NK-92 (cell line): ENCODE data around the gene SPON1.
"Not testable (repeated sequence)": the region's sequence is repeated elsewhere in the genome, so short reads cannot be mapped to it uniquely, and the experiment has no call there.

Source experiments
- DNase-seq: peaks from one replicate; lab custom pipeline; 2025; ENCODE audit not compliant: unreplicated experiment; lab: John Stamatoyannopoulos, UW

The SPON1 gene

DNA sequence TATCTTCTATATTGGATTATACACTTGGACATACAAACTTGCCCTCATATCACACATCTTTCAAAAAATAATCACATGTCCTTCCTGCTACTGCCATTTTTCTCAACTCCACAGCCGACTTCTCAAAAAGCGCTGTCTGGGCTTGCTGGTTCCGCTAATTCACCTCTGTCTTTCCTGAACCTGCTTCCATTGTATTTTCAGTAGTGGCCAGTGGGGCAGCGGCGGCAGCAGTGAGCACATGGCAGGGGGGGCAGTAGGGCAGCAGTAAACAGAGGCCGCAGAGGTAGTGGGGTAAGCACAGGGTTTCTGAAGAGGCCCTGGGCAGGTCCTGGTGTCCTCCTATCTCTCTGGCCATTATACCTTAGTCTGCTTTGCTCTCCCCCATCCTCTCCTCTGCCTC is 270.1 kb downstream of the SPON1 start:
- DNase-seq: no peak

DNA sequence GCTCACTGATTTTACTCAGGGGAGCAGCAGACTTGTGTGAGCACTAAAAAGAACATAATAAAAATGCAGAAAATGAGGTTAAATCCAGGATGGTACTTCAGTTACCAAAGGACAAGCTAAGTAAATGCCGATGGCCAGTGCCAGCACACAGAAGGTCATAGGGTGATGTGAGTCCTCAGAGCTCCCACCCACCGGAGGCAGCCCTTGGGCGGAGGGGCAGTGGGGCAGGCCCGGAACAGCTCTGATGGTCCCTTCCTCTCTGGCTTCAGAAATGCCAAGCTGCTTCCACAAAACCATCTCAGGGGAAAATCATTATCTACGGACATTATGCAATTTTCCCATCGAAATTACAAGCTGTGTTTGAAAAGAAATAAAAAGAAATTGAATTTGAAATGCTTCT is 271.9 kb downstream of the SPON1 start:
- no peak for DNase-seq

DNA sequence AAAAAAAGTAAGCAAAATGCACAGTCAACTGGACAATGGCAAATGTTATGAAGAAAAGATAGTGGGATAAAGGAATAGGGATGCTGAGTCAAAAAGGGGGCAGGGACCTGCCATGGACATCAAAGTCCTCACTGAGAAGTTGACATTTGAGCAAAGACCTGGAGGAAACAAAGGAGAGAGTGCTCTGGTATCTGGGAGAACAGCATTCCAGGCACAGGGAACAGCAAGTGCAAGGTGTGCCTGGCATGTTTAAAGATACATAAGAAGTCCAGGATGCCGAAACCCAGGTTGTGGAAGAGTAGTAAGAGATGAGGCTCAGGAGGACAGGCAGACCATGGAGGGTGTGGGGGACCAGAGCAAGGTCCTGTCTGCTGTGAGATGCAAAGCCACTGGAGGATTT is 273.2 kb downstream of the SPON1 start:
- no peak for DNase-seq

DNA sequence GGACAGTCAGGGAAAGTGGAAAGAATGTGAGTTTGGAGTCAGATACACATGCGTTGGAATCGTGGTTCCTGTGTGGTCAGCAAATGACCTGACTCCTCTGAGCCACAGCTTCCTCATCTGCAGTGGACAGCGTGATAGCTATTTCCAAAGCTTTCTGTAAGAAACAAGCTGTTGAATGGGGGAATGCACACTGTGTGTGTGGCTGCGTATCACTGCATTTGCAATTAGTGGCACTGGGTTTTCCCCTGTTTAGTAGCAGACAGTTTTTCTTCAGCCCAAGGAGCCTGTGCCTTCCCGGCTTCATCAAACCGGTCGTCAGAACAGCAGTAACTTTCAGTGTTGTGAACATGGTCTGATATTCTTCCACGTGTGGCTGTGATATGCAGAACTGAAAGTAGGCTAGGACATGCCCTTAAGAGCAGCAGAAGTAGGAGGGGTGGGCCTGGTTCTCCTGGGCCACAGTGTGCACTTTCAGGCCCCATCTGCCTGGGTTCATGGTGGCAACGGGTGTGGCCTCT is 275.0 kb downstream of the SPON1 start:
- no peak for DNase-seq

DNA sequence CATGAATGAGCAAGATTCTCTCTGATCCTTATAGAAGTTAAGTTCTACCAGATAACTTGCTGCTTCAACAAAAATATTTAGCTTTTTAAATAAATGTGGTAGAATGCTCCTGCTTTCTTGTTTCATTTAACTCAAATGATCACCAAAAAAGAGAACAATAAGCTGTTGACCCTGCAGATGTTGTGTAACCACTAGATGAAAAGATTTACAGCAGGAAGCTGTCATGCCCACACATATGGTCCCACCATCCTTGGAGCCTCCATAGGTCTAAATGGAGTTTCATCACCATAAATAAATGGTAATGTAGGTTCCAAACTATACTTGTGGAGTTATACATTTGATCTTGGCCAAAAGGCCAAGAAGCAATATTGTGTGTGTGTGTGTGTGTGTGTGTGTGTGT is 277.7 kb downstream of the SPON1 start:
- no peak for DNase-seq

DNA sequence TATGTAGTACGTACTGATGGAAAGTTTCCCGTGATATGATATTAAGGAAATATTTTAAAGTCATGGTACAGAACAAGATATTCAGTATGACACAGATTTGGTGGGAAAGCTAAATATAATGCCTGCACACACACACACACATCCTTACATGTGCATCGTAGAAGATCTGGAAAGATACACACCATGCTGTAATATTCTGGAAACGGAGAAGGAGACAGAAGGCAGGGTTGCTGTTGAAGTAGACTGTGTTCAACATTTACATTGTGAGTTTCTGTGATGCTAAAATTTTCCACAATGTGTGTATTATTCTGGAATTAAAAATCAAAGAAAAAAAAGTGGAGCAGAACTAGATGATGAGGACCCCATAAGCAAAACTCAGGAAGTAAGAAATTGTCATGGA is 278.4 kb downstream of the SPON1 start:
- DNase-seq: no peak

DNA sequence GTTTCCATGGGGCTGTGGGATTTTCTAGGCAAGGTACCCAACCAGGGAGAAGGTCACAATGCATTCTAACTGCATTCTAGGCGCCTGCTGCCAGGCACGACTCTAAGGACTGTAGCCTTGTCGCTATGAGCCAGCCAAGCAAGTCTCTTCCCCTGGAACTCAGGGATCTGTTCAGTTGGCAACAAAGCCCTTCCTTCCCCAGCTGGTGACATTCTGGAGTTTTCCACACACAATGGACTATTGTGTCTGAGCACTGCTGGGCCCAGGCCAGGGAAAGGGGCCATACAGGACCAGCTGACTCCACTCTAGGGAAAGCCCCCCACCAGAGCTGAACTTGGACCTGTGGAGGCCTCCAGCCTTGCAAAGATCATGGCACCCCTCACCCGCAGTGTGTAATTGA is 279.7 kb downstream of the SPON1 start:
- DNase-seq: no peak

DNA sequence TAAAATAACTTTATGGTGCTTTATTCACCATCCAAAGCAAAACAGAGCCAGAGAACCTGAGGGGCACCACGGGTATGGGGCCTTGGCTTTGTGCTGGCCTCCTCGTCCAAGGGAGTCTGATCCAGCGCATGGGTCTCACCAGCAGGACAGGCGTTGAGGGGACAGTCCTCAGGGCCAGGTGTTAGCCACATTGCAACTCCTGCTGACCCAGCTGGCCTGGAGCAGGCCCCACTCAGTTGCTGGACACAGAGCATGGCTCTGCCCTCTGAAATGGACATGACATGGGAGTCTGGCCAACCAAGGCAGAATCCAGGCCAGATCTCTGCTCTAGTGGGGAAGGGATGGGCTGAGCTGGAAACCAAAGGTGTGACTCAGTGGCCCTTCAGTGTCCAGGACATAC is 280.2 kb downstream of the SPON1 start:
- DNase-seq: no peak

DNA sequence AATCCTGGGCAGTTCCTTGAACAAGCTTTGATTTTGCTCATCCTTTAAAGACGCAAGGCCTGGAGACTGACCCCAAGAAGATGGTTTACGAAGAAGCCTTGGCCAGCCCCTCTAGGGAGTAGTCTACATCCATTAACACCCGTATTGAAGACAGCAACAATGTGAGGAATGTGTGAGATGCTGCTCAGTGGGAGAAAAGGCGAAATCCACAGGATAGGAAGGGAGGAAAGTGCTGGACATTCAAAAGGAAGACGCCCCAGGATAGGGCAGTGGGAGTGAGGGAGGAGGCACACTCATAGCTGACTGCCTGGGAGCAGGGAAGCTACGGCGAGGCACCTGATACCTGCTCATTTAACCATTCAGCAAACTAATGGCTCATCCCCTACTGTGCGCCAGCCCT is 282.4 kb downstream of the SPON1 start:
- no peak for DNase-seq

DNA sequence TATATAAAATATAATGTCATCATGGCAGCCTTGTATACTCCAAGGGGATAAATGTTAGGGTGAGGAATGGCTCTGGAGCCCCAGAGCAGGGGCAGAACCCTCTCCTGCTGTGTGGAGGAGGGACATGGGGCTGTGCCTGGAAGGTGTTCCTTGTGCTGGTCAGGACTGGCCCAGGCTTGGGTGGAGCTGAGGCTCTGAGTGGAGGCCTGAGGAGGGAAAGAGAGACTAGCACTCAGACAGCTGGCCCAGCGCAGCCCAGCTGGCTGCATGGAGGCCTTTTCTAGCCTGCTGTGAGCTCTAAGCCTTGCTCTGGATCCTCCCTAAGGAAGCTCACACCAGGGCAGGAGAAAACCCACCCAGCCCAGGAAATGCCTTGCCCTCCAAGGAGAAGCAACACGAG is 282.9 kb downstream of the SPON1 start:
- no peak for DNase-seq

DNA sequence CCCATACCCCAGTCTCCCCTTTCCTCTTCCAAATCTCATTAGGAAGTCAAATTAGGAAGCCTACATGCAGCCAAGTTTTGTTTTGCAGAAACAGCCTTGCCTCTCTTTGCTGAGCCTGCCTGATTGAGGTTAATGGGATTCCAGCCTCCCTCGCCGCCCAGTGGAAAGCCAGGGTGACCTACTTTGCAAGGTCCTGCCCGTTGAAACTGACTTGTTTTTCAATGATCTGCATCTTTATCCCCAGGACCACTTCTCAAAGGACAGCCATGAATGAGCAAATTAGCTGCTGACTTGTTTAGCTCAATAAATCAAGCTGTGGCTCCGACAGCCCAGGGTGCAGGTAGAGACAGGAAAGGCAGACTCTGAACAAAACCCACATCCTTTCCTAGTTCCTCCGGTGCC is 286.1 kb downstream of the SPON1 start:
- DNase-seq: no peak

DNA sequence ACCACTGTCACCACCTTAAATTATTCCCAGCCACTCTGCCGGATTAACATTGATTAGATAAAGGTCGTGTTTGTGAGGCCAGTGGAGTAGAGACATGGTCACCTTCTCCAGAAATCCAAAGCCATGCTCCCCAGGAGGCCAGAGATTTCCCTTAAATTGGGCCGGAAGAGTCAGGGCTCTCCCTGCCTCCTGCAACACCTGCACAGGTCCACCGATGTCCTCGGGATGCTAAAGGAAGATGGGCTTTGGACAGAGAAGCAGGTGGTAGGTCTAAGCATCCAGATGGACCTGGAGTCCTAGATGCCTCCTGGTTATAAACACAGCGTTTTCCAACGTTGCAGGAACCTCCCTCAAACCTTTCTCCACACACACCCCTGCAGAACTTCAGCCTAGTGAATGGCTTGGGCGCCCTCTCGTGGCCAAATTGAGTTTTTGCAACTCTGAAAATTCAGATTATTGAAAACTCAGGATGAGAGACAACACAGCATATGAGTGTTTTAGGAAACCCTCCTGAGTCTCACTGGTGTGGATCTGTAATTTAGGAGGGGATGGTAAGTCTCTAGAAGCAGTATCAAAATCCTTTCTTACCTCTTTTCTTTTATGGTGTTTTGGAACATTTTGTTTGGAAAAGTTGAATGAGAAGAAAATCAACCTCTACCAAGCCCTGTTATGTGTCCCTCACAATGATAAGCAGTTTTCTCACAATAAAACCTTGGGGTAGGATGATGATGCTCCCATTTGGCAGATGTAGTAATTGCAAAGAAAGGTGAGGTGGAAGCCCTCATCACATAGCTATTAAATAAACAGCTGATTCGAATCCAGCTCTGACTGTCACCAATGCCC is 286.8 kb downstream of the SPON1 start:
- DNase-seq: no peak

DNA sequence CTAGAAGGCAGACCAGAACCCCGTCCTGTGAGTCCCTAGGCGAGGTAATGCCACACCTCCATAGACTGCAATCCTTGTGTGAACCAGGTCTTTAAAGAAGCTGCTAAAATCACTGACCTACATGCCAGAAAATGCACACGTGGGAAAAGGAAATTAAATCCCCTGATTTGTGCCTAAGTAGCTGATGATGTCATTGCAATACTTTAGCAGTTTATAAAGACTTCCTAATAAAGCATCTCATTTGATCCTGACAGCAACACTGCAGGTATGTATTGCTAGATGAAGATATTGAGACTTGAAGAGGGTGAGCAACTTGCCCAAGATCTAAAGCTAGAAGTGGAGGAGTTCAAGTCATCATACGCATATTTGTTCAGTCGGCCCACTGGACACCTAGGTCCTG is 289.2 kb downstream of the SPON1 start:
- DNase-seq: no peak

DNA sequence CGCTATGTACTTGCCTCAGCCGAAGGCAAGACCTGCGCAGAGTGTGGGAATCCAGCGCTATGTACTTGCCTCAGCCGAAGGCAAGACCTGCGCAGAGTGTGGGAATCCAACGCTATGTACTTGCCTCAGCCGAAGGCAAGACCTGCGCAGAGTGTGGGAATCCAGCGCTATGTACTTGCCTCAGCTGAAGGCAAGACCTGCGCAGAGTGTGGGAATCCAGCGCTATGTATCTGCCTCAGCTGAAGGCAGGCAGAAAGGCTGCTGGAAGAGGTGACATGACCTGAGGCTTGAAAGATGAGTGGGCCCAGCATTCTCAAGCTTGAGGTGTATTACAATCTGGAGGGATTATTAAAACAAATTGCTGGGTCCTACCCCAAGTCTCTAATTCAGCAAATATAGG is 290.0 kb downstream of the SPON1 start:
- not testable (repeated sequence) for DNase-seq

DNA sequence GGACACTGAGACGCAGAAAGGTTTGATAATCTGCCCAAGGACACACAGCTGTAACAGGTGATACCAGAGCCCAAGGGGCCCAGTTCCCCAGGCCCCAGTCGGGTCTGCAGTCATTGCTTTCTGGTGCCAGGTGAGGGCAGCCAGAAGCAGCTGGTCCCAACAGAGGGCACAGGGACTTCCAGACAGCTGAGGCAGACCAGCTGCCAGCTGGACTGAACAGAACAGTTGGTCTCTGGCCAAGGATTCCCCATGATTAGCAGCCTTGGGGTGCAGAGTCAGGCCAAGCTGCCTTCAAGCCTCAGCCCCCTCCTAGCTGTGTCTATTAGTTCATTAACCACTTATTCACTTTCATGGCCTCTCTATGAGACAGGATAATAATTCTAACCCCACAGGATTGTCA is 290.9 kb downstream of the SPON1 start:
- no peak for DNase-seq

DNA sequence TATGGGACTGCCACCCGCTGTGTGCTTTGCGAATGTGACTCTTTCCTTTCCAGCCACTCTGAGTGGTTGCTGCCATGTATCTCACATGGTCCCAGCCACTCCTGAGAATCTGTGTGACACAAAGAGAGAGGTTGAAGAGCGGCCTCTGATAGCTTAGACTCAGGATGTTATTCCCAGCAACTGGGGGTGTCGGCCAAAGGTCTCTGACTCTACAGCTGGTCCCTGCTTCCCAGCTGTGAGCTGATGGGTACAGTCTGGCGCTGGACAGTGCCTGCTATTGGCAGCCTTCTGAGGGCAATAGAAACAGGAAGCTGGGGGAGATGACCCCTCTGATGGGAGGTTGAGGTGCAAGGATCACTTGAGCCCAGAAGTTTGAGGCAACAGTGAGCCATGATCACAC is 291.3 kb downstream of the SPON1 start:
- DNase-seq: no peak

DNA sequence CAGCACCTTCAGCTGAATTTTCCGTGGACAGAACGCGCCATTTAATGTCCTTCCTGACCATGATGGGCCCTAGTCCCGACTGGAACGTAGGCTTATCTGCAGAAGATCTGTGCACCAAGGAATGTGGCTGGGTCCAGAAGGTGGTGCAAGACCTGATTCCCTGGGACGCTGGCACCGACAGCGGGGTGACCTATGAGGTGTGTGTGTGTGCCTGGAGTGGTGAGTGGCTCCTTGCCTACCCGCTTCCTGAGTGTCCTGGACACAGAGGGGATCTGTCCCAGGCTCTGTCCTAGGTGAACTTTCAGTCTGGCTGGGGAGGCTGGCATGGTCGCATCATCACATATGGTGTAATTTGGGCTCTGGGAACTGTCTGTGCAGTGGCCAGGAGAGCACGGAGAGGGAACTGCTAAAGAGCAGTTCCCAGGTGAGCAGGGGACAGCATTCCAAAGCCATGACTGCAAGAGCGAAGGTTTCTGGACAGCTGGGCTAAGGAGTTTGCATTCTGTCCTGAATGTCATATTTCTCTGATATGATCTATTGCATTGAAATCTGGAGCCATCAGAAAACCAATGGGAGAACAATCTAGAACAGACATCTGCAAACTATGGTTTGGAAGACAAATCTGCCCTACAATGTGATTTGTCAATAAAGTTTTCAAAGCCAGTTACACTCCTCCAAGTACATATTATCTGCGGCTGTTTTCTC is 292.2 kb downstream of the SPON1 start:
- no peak for DNase-seq

DNA sequence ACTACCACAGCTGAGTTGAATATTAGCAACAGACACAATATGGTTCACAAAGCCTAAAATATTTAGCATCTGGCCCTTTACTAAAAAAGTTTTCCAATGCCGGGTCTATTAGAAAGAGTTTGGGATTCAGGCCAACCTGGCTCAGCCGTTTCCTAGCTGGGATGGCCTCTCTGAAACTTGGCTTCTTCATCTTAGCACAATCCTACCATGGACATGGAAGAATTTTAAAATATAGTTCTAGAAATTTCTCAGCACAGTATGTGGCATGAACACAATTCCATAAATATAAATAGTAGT is 292.7 kb downstream of the SPON1 start:
- no peak for DNase-seq

DNA sequence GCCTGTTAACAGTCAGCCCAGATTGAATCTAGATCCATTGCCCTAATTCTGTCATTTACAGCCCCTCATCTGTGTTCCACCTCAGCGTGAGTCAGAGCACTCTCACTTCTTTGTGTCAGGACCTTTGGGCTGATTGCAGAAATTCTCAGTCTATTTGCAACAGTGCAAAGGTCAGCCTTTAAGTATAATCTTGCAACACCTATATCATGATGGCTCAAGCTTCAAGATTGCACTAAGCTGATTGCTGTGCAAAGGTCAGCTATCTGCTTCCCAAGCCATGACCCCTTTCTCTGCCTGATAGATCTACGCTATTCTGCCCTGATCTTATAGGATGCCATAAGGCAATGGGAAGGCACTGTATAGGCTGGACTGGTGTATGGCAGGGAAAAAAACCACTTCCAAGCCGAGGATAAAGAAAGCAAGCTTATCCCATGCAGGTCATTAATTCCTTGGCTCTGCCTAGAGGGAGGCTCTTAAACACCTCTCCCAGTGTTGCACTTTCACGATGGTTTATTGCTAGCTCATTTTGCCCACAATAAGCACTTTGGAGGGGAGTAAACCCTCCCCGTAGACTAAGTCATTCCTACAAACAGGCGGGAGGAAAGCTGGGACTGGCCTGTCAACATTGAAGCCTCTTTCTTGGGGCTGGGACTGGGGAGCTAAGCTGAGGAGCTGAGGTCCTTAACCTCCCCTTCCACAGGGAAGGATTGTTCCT is 295.9 kb downstream of the SPON1 start:
- DNase-seq: no peak

DNA sequence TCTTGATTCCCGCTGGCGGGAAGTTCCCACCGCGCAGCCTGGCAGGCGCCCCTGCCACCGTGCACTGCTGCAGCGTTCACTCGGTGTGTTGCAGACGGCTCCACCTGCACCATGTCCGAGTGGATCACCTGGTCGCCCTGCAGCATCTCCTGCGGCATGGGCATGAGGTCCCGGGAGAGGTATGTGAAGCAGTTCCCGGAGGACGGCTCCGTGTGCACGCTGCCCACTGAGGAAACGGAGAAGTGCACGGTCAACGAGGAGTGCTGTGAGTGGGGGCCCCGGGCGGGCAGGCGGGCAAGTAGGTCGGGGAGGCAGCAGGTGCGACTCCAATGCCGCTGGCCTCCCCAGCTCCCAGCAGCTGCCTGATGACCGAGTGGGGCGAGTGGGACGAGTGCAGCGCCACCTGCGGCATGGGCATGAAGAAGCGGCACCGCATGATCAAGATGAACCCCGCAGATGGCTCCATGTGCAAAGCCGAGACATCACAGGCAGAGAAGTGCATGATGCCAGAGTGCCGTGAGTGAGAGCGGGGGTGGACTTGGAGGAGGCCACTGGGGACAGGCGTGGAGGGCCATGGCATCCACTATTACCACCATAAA is 296.8 kb downstream of the SPON1 start:
- no peak for DNase-seq

DNA sequence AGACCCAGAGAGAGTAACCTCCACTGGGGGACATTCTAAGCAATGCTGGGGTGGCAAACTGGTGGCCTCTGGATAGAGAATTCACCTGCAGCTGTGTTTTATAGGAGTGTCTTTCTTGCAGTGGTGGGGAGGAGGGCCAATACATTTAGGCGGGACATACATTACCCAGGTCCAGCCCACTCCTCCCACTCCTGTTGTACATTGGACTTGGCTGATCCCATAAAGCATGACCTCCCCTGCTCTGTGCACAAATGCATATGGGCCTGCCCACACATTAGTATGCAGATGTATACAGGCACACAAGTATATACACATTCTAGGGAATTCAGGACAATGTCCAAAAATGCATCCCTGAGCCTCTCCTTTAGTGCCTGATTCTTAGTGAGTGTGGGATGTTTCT is 297.4 kb downstream of the SPON1 start:
- no peak for DNase-seq

DNA sequence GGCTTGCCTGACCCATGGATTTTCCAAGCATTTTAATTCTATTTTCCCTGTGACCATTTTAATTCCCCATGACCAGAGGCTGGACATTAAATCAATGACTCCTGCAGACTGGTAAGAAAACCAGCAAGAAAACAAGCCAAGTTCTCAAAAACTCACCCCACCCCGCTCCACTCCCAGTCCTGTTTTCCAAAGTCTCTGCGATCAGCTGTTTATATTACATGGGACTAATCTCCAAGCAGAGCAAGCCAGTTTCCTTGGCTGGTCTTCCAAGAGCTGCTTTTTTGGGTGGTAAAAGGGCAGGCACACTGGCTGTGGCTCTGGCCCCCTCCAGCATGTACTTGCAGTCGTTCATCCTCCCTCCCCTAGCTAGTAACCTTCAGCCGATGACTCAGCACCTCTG is 298.5 kb downstream of the SPON1 start:
- DNase-seq: no peak
